BJ (cell line): ENCODE data around the gene EIF1AD. TPM values are rescaled to one million over a fixed set of nuclear protein-coding genes. Genes with fewer than 3 reads are reported as not detected.

Source experiments
- CTCF ChIA-PET: fragments of 350-600 bp; formaldehyde crosslinking; extraction: SDS; loops from one replicate; lab custom pipeline; 2021; ENCODE audit warnings: antibody characterized with exemption, inconsistent platforms; lab: Yijun Ruan, JAX
- POLR2A ChIA-PET: fragments of 300-600 bp; sonication (Branson Sonifier 250); formaldehyde crosslinking; extraction: SDS; loops from one replicate; lab custom pipeline; 2021; ENCODE audit warnings: antibody characterized with exemption; lab: Charles Lee
- DNase-seq: peaks from one replicate; pipeline ENCODE4 v3.0.0-alpha.2; 2011; ENCODE audit warnings: low read depth
- H3K27me3 ChIP-seq: 2 replicates; pipeline ENCODE4 v1.6.0; 2011; ENCODE audit warnings: low read length; ENCODE audit not compliant: control insufficient read depth, insufficient read depth
- H3K36me3 ChIP-seq: 2 replicates; pipeline ENCODE4 v1.5.1; 2011; ENCODE audit warnings: low read length; ENCODE audit not compliant: control insufficient read depth, insufficient read depth
- H3K4me3 ChIP-seq: 2 replicates; pipeline ENCODE4 v1.5.1; 2011; ENCODE audit warnings: low read depth, mild to moderate bottlenecking, control low read depth, low read length
- CTCF ChIP-seq: IDR thresholded peaks from 2 replicates; pipeline ENCODE4 v1.5.1; 2011; ENCODE audit warnings: low read depth, mild to moderate bottlenecking, control low read depth, inconsistent platforms, low read length, moderate library complexity; ENCODE audit not compliant: insufficient read depth
- polyA minus RNA-seq: library from RNA; depleted of rRNA, polyadenylated mRNA; stranded (reverse); fragments of >200 nt; gene quantifications from 2 replicates; pipeline ENCODE4 v1.2.3, GENCODE V29; 2011; rRNA and poly(A)+ RNA removed
- polyA plus RNA-seq: library from polyadenylated mRNA; depleted of rRNA; stranded (reverse); fragments of >200 nt; gene quantifications from 2 replicates; pipeline ENCODE4 v1.2.3, GENCODE V29; 2011; rRNA removed

Gene EIF1AD
- polyA plus RNA-seq, result 24.0 and 27.7 TPM in 2 replicates
- 18.3 and 41.9 TPM in 2 replicates for polyA minus RNA-seq

GRCh38 chr11:66001942-66002647 is at the start of gene EIF1AD, which contains the start of gene BANF1:
Gene EIF1AD, minus strand, starts transcription at chr11:66002157. Its CDS starts 1,768 bp downstream, at chr11:66000389.
Gene BANF1, plus strand, starts transcription at chr11:66002503. Its CDS starts 748 bp downstream, at chr11:66003251.
- no peaks in the 10 kb centered on the region for H3K27me3 ChIP-seq
- DNase-seq, result peak; percentile 85
- ChIA-PET POLR2A (interaction anchor here (0.6 to 0.7 kb wide), 3 partner anchors 10 to 168 kb away, joined by 3 to 5 read pairs (median 4); partner anchors contain the start of gene SNX32), CTCF (interaction anchor here (0.7 to 1.4 kb wide), 6 partner anchors 11 to 158 kb away, joined by 3 to 9 read pairs (median 3); no protein-coding TSS in a partner anchor)
- H3K36me3 ChIP-seq, result peaks cover 32% of the 10 kb centered on the region
- TF ChIP-seq CTCF, result no peak
- peak within 1 kb of the TSS; percentile 81 for H3K4me3 ChIP-seq

GRCh38 chr11:66051371-66051765 is 49.4 kb upstream of the EIF1AD start:
- no peak for DNase-seq
- ChIA-PET CTCF (interaction anchor here (1.3 to 10.8 kb wide), 6 partner anchors 9 to 281 kb away, joined by 4 to 125 read pairs (median 5); partner anchors contain the start of gene PACS1), POLR2A (interaction anchor here (1.0 kb wide), 1 partner anchor 16 kb away, joined by 6 read pairs; no protein-coding TSS in a partner anchor)
- peak overlapping the region; percentile 53 for H3K4me3 ChIP-seq
- H3K27me3 ChIP-seq, result no peaks in the 10 kb centered on the region
- TF ChIP-seq CTCF, result no peak
- peaks cover 6% of the 10 kb centered on the region for H3K36me3 ChIP-seq

- no peak overlapping the region for H3K4me3 ChIP-seq
- CTCF ChIA-PET, result interaction anchor here (1.1 to 10.8 kb wide), 7 partner anchors 10 to 339 kb away, joined by 3 to 125 read pairs (median 5); partner anchors contain the start of genes KAT5 and PACS1
- no peak for DNase-seq
- H3K27me3 ChIP-seq, result no peaks in the 10 kb centered on the region
- POLR2A ChIA-PET, result no interaction called here
- TF ChIP-seq CTCF, result 0 out of 2 replicates have a peak, but pooled peaks have one; percentile 6
- H3K36me3 ChIP-seq, result peaks cover 6% of the 10 kb centered on the region
Measured at GRCh38 chr11:66050581-66051231, 48.7 kb upstream of the EIF1AD start.

- Histone ChIP-seq H3K36me3 (no peaks in the 10 kb centered on the region), H3K27me3 (no peaks in the 10 kb centered on the region), H3K4me3 (no peak within 1 kb of the TSS)
- ChIA-PET POLR2A (no interaction called here), CTCF (interaction anchor here (0.7 kb wide), 1 partner anchor 292 kb away, joined by 3 read pairs; no protein-coding TSS in a partner anchor)
- no peak for TF ChIP-seq CTCF
- no peak for DNase-seq
Measured at GRCh38 chr11:66048547-66049323, 46.8 kb upstream of the EIF1AD start, which contains the start of gene GAL3ST3. Gene GAL3ST3, minus strand, starts transcription at chr11:66049161. Its CDS starts 3,746 bp downstream, at chr11:66045415.
